HG03442 (cell line): ENCODE results near the gene SYK.

ENCODE experiments used
- ATAC-seq: cut with Tn5 transposase; IDR thresholded peaks from one replicate; pipeline ENCODE4 v1.9.1; 2021; ENCODE audit warnings: mild to moderate bottlenecking, moderate library complexity; ENCODE audit not compliant: unreplicated experiment

The SYK gene

DNA sequence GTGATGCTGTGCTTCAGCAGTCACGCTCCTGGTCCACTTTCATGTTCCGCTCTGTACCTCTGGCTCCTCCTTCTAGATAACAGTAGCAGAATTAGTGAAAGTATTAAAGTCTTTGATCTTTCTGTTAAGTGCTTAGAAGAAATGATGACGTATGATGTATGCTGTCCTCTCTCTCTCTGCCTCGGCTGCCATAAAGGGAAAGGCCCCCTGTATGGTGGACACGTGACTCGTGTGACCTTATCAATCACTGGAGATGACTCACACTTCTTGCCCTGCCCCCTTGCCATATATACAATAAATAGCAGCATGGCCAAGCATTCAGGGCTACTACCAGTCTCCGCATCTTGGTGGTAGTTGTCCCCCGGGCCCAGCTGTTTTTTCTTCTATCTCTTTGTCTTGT, 100.3 kb downstream of the SYK start:
- ATAC-seq, result no peak

DNA sequence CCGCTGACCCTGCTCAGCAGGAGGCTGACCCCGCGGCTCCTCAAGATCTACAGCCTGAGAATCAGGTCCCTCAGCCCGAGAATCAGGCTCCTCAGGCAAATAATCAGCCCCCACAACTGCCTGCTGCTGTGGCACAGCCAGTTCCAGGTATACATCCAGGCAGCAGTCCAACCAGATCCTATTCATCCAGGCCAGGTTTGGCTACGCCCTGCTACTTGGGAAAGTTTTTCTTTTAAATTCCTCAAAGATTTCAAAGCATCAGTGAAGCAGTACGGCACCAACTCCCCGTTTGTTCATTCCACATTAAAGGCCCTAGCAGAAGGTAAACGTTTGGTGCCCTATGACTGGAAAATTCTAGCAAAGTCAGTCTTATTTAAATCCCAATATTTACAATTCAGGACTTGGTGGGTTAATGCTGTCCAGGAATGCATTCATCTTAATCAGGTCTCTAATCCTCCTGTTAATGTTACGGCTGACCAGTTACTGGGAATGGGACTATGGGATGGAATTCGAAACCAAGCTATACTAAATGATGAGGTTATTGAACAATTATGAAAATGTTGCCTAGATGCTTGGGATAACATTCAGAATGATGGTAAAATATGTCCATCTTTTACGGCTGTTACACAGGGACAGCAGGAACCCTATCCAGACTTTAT, 102.3 kb downstream of the SYK start:
- no peak for ATAC-seq

DNA sequence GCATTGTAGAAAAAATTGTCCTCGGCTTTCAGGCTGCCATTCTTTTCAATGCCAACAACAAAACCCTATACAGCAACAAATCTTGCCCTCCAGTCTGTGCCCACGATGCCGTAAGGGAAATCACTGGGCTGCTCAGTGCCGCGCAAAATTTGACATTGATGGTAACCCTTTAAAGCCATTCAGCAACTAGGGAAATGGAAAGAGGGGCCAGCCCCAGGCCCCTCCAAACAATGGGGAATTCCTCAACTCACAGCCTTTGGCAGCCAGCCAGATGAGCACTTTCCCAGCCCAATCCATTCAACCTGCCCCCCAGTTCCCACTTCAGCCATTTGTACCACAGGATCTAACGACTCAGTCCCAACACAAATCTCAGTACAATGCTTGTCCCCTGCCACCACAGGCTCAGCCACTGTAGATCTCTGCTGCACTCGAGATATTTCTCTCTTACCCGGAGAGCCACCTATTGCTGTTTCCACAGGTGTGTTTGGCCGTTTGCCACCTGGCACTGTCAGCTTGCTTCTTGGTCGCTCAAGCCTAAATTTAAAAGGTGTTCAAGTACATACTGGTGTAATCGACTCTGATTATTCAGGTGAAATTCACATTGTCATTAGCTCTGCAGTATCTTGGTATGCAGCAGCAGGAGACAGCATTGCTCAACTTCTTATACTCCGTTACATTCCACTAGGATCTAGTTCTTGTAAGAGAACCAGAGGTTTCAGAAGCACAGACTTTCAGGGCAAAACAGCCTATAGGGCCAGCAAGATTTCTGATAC, 103.3 kb downstream of the SYK start:
- no peak for ATAC-seq

DNA sequence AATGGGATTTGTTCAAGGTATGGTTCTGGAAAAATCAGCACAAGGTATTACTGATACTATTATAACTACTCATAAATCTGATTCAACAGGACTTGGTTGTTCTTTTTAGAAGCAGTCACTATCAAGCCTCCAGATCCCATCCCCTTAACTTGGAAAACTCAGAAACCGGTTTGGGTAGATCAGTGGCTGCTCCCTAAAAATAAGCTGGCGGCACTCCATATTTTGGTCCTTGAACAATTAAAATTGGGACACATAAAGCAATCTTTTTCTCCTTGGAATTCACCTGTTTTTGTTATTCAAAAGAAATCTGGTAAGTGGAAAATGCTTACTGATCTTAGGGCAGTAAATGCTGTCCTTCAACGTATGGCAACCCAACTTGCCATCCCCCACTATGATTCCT, 104.2 kb downstream of the SYK start:
- no peak for ATAC-seq

DNA sequence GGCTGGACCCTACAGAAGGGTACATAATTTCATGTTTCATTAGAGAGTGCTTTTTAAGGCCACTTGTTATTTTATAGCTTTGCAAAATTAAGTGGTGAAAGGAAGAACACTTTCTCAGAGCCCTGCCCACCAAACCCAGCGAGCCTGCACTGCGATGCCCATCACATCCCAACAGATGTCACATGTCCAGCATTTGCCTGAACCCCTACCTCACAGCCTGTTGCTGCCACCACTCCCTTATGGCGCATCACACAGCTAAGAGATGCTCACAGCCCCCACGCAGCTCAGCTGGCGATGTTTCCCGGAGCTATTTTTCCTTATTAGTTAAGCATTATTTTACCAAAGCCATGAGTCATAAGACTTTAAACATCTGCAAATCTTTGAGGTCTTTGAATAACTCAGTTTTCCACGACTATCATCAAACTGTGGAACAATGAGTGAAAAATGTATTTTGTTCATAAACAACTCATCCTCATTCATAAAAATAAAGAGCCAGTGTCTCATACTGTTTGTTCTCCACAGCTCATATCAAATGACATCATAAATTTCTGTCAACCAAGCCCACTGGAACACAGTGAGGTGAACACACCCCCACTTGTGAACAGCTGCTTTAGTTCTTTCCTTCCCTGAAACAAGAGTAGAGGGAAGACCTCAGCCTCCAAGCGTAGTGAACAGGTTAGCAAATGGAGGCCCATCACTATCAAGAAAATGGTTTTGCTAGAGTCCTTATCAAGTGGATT, 104.9 kb downstream of the SYK start:
- no peak for ATAC-seq

DNA sequence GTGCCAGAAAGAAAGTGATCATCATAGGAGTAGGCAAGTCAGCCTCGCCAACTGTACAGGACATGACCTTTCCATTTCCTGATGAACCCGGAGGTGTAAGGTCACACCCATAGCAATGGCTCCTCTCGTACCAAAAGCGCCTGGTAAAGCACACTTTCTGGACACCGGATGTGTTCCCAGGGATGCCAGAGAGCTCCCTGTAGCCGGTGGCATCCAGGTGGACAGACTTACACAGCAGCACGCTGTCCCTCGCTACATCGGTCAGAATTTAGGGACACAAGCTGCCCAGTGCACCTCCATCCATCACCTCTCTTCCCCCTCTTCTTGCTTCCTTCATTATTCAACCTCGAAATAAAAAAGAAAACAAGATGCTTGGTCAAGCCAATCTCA, 105.4 kb downstream of the SYK start:
- no peak for ATAC-seq

DNA sequence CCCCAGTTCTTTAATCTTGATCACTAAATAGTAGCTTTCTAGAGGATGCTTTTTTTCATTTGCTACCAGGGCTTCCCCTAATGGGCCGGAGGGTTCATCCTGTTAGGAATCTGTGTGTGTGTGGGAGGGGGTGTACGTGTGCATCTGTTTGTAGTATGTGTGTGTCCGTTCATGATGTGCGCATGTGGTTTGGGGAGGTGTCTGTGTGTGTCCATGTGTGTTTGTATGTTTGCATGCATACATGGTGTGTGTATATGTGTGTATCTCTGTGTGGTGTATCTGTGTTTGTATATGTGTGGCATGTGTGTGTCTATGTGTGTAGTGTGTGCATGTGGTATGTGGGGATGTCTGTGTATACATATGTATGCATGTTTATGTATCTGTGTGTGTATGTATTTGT, 106.2 kb downstream of the SYK start:
- no peak for ATAC-seq

DNA sequence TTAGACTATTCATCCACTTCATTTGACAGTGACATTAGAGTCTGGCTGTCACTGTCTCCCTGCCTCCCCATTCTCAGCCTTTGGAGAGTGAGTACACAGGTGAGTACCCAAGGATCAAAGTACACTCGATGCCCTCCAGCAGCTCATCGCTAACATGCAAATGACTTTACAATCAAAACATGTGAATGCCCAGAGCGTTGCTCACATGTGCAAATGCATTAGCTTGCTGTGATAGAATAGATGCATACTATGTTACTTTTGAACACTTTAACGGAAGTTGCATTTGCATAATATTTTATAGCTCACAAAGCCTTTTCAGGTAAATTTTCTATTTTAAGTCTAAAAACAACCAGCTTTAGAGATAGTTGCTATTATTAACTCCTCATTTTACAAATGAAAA, 107.6 kb downstream of the SYK start:
- ATAC-seq, result no peak

DNA sequence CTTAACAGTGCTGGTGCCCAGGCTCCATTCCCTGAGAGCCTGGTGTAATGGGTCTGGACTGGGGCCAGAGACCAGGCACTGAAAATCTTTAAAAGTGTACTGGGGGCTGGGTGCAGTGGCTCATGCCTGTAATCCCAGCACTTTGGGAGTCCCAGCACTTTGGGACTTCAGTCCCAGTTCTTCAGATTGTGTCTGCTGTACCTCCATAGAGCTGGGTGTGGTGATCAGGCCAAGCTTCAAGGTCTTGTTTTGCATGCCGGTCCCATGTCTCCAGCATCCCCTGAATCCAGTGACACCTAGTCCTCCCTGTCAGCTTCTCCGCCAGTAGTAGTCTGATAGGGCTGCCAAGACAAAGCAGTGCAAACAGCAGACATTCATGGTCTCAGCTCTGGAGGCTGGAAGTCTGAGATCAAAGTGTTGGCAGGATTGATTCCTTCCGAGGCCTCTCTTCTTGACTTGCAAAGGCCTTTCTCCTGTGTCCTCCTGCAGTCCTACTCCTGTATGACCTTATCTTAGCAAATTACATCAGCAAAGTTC, 108.2 kb downstream of the SYK start:
- ATAC-seq, result no peak

DNA sequence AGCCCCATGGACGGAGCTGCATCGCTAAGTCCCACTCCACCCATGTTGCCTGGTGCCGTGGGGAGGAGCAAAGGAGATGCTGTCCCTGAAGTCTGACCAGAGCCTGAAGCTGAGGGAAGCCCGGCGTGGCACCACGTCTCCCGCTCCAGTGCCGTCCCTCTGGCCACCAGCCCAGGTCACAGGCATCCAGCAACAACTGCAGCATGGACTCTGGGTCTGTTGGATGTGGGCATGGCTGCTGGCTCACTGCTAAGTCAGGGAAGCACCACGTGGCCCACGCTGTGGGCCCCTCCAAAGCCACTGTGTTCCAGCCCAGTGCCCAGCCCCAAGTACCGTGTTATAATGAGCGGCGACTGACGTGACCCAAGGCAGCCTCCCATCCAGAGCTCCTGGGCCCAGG, 112.6 kb downstream of the SYK start:
- no peak for ATAC-seq

DNA sequence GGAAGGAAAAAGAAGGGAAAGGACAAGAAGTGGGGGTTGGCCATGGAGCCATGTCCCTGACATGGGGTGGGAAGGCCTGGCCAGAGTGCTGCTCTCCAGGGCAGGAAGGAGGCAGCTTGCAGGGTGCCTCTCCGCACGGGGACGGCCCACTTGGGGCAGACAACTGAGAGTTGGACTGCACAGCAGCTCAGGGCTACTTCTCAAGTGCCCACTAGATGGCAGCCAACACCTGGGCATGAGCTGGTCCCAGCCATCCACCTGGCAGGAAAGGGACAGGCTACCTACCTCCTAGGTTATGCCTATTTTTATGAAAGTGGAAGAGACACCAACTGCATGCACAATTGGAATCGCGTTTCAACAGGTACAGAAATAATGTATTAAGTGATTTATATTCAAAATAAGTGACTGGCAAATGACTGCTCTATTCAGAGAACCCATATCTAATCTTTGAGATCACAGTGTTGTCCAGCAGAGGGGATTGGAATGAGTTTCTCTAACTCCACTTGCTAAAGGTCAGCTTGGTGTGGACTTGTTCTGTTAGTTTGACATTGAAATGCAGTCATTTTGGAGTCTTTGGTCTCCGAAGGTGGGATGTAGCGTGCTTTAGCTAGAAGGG, 113.4 kb downstream of the SYK start:
- peak; percentile 81 for ATAC-seq

DNA sequence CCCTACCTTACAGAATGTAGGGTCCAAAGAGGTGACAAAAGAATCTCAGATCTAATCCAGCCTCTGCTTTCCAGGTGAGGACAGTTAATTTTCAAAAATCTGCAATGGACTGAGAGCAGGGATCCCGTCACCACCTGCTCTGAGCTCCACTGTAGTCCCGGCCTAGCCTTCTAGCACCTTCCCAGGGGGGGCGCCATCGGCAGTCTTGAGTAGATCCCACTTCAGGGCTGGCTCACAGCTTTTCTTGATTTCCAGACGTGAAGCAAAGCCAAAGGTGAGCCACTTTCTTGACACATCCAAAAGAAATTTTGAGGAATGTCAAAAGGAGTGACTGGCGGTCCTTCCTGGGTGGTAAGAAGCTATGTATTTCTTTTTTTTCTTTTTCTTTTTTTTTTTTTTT, 114.1 kb downstream of the SYK start:
- no peak for ATAC-seq

DNA sequence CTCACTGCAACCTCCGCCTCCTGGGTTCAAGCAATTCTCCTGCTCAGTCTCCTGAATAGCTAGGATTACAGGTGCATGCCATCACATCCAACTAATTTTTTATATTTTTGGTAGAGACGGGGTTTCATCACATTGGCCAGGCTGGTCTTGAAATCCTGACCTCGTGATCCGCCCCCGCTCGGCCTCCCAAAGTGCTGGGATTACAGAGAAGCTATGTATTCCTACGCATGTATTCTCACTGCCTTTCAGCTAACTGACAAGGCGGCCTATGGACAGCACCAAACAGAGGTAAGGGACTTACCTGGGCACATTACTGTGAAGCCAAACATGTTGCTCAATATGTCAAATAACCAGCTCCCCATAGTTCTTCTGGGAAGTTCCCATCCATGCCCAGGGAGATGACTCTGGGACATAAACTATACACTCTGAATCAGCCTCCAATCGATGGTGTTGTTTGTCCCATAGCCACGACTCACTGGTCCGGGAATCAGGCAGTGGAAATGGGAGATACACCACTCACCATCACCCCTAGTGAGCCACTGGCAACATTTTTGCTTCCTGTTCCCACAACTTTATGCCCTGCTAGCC, 114.6 kb downstream of the SYK start:
- ATAC-seq, result no peak

DNA sequence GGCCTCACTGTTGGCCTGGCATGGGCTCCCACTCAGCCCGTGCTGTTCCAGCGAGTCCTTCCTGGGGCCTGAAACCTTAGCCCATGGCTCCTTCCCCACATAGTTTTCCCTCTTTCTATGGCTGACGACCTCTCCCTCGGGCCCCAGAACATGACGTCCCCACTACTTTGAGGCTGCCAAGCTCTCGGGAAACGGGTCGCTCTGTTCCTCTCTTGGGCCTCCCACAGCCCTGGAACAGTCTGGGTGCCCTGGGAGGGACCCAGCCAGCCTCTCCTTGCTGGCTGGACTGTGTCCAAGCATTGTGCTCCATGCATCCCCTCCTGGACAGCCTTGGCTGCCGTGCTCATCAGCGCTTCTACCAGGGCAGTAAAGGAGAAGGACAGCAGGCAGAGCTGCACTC, 118.3 kb downstream of the SYK start:
- ATAC-seq, result no peak

DNA sequence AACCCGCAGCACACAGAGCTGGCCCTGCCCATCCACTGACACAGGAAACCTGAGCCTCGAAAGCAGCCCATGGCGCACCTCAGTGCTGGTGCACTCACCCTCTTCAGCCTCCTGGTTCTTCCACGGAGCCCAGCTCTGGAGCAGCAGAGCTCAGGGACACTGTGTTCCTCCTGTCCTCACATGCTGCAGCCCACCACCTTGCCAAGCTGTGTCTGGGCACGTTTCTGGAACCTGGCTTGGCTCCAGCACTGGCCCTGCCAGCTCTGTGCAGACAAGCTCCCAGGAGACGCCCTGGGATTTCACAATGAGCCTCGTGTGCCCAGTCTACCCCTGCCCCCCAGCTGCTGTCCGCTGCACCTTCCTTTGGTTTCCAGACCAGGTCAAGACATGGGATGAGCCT, 119.5 kb downstream of the SYK start:
- ATAC-seq, result no peak

DNA sequence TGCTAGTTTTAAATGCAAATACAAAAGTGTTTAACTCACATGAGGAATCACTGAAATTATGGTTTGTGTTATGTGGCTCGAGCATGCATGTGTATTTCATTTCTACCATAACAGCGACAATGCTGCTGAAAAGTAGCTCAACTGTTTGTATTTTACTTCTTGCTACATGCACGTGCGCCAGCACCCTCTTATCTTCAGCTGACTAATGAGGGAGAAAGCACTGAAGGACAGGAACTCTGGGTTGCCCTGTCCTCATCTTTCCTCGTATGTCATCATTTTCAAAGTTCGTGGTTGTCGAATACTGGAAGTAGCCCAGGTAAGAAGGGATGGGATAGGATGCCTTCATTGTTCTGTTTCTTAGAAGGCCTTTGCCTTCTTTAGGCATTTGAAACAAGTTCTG, 120.3 kb downstream of the SYK start:
- ATAC-seq, result no peak

DNA sequence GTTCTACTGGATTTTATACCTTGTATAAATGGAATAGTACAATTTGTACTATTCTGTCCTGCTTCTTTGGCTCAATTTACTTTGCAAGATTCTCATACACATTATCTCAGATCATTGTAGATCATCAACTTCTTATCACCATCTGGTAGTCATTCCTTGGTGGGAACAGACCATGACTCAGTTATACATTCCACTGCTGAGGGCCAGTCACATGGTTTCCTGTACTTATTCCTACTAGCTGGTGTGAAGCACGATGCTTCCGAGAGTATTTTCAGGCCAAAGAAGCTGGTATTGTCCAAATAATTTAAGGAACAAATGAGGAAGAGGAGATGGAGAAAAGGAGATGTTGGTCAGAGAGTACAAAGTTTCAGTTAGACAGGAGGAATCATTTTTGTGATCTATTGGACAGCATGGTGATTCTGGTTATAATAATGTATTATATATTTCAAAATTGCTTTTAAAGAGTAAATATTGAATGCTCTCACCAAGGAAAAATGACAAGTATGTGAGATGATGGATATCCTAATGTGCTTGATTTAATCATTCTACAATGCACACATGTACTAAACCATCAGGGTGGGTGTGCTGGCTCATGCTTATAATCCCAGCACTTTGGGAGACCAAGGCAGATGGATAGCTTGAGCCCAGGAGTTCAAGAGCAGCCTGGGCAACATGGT, 124.1 kb downstream of the SYK start:
- ATAC-seq, result no peak

DNA sequence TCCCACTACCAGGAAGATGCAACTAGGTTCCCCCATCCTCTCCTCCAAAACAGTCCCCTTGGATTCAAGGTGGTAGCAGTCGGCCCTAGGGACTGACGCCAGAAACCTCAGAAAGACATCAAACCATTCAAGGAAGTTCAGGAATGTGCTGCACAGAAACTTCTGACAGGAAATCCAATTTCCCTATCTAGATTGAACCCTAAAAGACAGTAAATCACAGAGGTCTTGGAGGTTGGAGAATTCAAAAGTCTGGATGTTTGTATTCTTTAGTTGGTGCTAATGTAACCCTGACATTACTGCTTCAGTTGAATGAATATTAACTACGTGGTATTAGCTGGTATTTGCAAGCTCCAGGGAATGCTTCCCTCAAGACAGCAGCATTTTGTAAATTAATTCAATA, 125.3 kb downstream of the SYK start:
- ATAC-seq, result no peak

DNA sequence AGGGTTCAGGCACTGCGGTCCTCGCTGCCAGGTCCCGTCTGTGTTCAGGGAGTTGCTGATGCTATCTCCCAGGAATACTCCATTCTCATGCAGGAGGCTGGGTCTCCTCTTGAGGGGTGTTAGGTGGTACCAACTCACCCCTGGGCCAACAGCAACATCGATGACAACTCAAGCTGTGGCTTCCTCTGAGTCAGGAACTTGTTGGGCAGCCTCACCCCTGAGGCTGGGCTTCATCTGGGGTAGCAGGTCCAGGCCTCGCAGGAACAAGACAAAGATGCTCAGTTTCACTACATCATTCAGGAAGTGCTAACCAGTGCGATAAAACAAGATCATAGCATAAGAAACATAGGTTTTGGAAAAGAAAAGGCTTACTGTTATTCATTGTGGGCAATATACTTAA, 125.9 kb downstream of the SYK start:
- no peak for ATAC-seq

DNA sequence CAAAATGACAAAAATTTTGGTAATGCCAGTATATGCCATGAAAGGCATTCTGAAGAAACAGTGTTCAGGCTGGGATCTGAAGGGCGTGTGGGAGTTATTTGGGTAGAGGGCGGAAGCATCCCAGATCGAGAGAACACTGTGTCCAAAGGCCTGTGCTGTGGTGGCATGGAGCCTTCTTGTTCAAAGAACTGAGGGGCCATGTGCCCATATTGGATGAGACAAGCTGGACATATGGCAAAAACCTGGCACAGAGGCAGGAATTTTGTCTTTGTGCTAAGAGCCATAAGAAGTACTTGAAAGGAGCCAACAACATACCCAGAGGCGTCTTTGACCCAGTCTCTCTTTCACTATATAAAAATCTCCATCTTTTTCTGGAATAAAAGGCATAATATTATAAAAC, 128.0 kb downstream of the SYK start:
- no peak for ATAC-seq

DNA sequence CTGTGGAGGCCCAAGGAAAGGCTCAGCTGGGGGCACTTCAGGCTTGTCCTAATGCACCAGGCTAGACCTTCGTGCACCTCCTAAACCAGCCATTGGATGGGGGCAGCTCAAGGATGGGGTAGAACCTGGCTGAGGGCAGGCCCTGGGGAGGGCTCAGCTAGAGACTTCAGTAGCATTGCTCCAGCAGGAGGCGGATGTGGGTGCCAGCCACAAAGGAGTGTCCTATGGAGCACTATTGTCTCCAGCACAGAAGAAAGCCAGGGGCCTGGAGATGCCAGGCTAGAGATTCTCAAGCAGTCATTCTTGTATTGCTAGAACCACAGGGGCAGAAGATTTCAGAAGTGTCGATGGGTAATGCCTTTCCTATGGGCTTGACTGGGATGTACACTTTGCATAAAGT, 131.8 kb downstream of the SYK start:
- ATAC-seq, result no peak
